ENCODE results near the gene FKBP15.
"Not testable (repeated sequence)": the region's sequence is repeated elsewhere in the genome, so short reads cannot be mapped to it uniquely, and the experiment has no call there.

The FKBP15 gene

GRCh38 chr9:113148781-113149510, 72.1 kb downstream of the FKBP15 start:
- Histone ChIP-seq H2AFZ (ENCODE audit: low read depth) (no peak overlapping the region), H3K27me3 (ENCODE audit: insufficient read depth, low read depth) (no peaks in the 10 kb centered on the region), H3K9ac (no peak overlapping the region), H3K4me1 (ENCODE audit: low read depth, poor library complexity, severe bottlenecking) (peaks cover 30% of the 10 kb centered on the region), H3K4me2 (no peak overlapping the region), H3K27ac (no peak overlapping the region), H3K79me2 (ENCODE audit: insufficient read depth, low read depth) (no peaks in the 10 kb centered on the region), H3K4me3 (IDR thresholded peaks at IDR 0.05; ENCODE audit: insufficient read depth, low read depth, low read length) (no peak overlapping the region), H4K20me1 (ENCODE audit: insufficient read depth) (no peaks in the 10 kb centered on the region), H3K36me3 (ENCODE audit: insufficient read depth) (no peaks in the 10 kb centered on the region)
- TF ChIP-seq, protein P1, sequence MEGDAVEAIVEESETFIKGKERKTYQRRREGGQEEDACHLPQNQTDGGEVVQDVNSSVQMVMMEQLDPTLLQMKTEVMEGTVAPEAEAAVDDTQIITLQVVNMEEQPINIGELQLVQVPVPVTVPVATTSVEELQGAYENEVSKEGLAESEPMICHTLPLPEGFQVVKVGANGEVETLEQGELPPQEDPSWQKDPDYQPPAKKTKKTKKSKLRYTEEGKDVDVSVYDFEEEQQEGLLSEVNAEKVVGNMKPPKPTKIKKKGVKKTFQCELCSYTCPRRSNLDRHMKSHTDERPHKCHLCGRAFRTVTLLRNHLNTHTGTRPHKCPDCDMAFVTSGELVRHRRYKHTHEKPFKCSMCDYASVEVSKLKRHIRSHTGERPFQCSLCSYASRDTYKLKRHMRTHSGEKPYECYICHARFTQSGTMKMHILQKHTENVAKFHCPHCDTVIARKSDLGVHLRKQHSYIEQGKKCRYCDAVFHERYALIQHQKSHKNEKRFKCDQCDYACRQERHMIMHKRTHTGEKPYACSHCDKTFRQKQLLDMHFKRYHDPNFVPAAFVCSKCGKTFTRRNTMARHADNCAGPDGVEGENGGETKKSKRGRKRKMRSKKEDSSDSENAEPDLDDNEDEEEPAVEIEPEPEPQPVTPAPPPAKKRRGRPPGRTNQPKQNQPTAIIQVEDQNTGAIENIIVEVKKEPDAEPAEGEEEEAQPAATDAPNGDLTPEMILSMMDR (conservative IDR thresholded peaks at IDR 0.05; ENCODE audit: low read depth, low read length), result no peak

DNA sequence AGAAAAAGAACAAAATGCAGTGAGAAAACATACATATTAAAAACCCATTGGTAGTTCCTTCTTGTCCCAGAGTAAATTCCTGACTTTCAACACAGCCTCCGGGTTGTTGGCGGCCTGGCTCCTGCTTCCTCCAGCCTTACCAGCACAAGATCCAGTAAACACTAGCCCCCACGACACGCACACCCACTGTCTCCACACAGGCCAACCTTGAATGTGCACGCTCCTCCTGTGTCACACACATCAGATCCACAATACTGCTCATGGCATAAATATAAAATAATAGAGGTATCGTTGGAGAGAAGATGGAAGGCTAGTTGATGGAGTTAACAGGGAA, 72.7 kb downstream of the FKBP15 start:
- H3K4me2 ChIP-seq, result no peak overlapping the region
- H2AFZ ChIP-seq (ENCODE audit: low read depth), result no peak overlapping the region
- no peaks in the 10 kb centered on the region for H3K36me3 ChIP-seq (ENCODE audit: insufficient read depth)
- H3K27me3 ChIP-seq (ENCODE audit: insufficient read depth, low read depth), result no peaks in the 10 kb centered on the region
- H4K20me1 ChIP-seq (ENCODE audit: insufficient read depth), result no peaks in the 10 kb centered on the region
- no peak overlapping the region for H3K27ac ChIP-seq
- no peaks in the 10 kb centered on the region for H3K79me2 ChIP-seq (ENCODE audit: insufficient read depth, low read depth)
- H3K4me3 ChIP-seq (IDR thresholded peaks at IDR 0.05; ENCODE audit: insufficient read depth, low read depth, low read length), result no peak overlapping the region
- TF ChIP-seq, protein P1 (conservative IDR thresholded peaks at IDR 0.05; ENCODE audit: low read depth, low read length), result no peak
- H3K9ac ChIP-seq, result no peak overlapping the region
- peaks cover 27% of the 10 kb centered on the region for H3K4me1 ChIP-seq (ENCODE audit: low read depth, poor library complexity, severe bottlenecking)

GRCh38 chr9:113143432-113144227, 77.4 kb downstream of the FKBP15 start:
- Histone ChIP-seq H3K79me2 (ENCODE audit: insufficient read depth, low read depth) (no peaks in the 10 kb centered on the region), H3K4me2 (no peak overlapping the region), H3K9ac (no peak overlapping the region), H4K20me1 (ENCODE audit: insufficient read depth) (no peaks in the 10 kb centered on the region), H3K4me1 (ENCODE audit: low read depth, poor library complexity, severe bottlenecking) (no peaks in the 10 kb centered on the region), H3K27ac (no peak overlapping the region), H3K4me3 (IDR thresholded peaks at IDR 0.05; ENCODE audit: insufficient read depth, low read depth, low read length) (no peak overlapping the region), H2AFZ (ENCODE audit: low read depth) (no peak overlapping the region), H3K27me3 (ENCODE audit: insufficient read depth, low read depth) (no peaks in the 10 kb centered on the region), H3K36me3 (ENCODE audit: insufficient read depth) (no peaks in the 10 kb centered on the region)
- TF ChIP-seq, protein P1 (conservative IDR thresholded peaks at IDR 0.05; ENCODE audit: low read depth, low read length), result no peak

GRCh38 chr9:113140896-113141295, 80.2 kb downstream of the FKBP15 start:
- H2AFZ ChIP-seq (ENCODE audit: low read depth); H3K27me3 ChIP-seq (ENCODE audit: insufficient read depth, low read depth); H3K79me2 ChIP-seq (ENCODE audit: insufficient read depth, low read depth); H3K4me1 ChIP-seq (ENCODE audit: low read depth, poor library complexity, severe bottlenecking); H3K4me2 ChIP-seq; H4K20me1 ChIP-seq (ENCODE audit: insufficient read depth); H3K27ac ChIP-seq; H3K9ac ChIP-seq; H3K4me3 ChIP-seq (IDR thresholded peaks at IDR 0.05; ENCODE audit: insufficient read depth, low read depth, low read length); H3K36me3 ChIP-seq (ENCODE audit: insufficient read depth): not testable (repeated sequence)

- TF ChIP-seq, protein P1 (conservative IDR thresholded peaks at IDR 0.05; ENCODE audit: low read depth, low read length), result no peak
- no peak overlapping the region for H3K9ac ChIP-seq
- H3K4me2 ChIP-seq, result no peak overlapping the region
- no peaks in the 10 kb centered on the region for H3K27me3 ChIP-seq (ENCODE audit: insufficient read depth, low read depth)
- H2AFZ ChIP-seq (ENCODE audit: low read depth), result no peak overlapping the region
- H3K79me2 ChIP-seq (ENCODE audit: insufficient read depth, low read depth), result no peaks in the 10 kb centered on the region
- no peak overlapping the region for H3K4me3 ChIP-seq (IDR thresholded peaks at IDR 0.05; ENCODE audit: insufficient read depth, low read depth, low read length)
- no peak overlapping the region for H3K27ac ChIP-seq
- H3K36me3 ChIP-seq (ENCODE audit: insufficient read depth), result no peaks in the 10 kb centered on the region
- H4K20me1 ChIP-seq (ENCODE audit: insufficient read depth), result no peaks in the 10 kb centered on the region
- H3K4me1 ChIP-seq (ENCODE audit: low read depth, poor library complexity, severe bottlenecking), result no peaks in the 10 kb centered on the region
These were observed 81.1 kb downstream of the FKBP15 start for GRCh38 chr9:113139953-113140352.
